ENCODE results near the gene TCF4.
A peak's percentile ranks its signal among the peaks of the same experiment; 100 is the strongest.

The TCF4 gene

GRCh38 chr18:55407774-55408535 is 180.0 kb downstream of the TCF4 start:
- DNase-seq (ENCODE audit: low spot score): no peak

- no peak for DNase-seq (ENCODE audit: low spot score)
Observed at GRCh38 chr18:55407191-55407590, 180.8 kb downstream of the TCF4 start.

- DNase-seq (ENCODE audit: low spot score): no peak
Observed at GRCh38 chr18:55406451-55406991, 181.5 kb downstream of the TCF4 start.

GRCh38 chr18:55405893-55406406 is 182.0 kb downstream of the TCF4 start:
- no peak for DNase-seq (ENCODE audit: low spot score)

- no peak for DNase-seq (ENCODE audit: low spot score)
Observed at GRCh38 chr18:55405475-55405874, 182.5 kb downstream of the TCF4 start.

GRCh38 chr18:55404832-55405465 is 183.0 kb downstream of the TCF4 start:
- no peak for DNase-seq (ENCODE audit: low spot score)

GRCh38 chr18:55404136-55404830 is 183.7 kb downstream of the TCF4 start:
- no peak for DNase-seq (ENCODE audit: low spot score)

GRCh38 chr18:55403421-55403949 is 184.5 kb downstream of the TCF4 start:
- DNase-seq (ENCODE audit: low spot score): no peak

- DNase-seq (ENCODE audit: low spot score): no peak
Observed at GRCh38 chr18:55402731-55403405, 185.1 kb downstream of the TCF4 start.

- DNase-seq (ENCODE audit: low spot score): peak; percentile 54
Observed at GRCh38 chr18:55401638-55402191, 186.3 kb downstream of the TCF4 start.

GRCh38 chr18:55400590-55401541 is 187.1 kb downstream of the TCF4 start:
- DNase-seq (ENCODE audit: low spot score): no peak

GRCh38 chr18:55400081-55400480 is 187.9 kb downstream of the TCF4 start:
- no peak for DNase-seq (ENCODE audit: low spot score)

GRCh38 chr18:55398858-55399257 is 189.1 kb downstream of the TCF4 start:
- DNase-seq (ENCODE audit: low spot score): no peak

- no peak for DNase-seq (ENCODE audit: low spot score)
Observed at GRCh38 chr18:55396979-55397378, 191.0 kb downstream of the TCF4 start.

- no peak for DNase-seq (ENCODE audit: low spot score)
Observed at GRCh38 chr18:55396267-55396905, 191.6 kb downstream of the TCF4 start.

- DNase-seq (ENCODE audit: low spot score): no peak
Observed at GRCh38 chr18:55395799-55396198, 192.2 kb downstream of the TCF4 start.

- no peak for DNase-seq (ENCODE audit: low spot score)
Observed at GRCh38 chr18:55390898-55391297, 197.1 kb downstream of the TCF4 start.

GRCh38 chr18:55387139-55387984 is 200.6 kb downstream of the TCF4 start:
- DNase-seq (ENCODE audit: low spot score): no peak

- DNase-seq (ENCODE audit: low spot score): no peak
Observed at GRCh38 chr18:55386545-55386944, 201.4 kb downstream of the TCF4 start.

Measured in ecto neural progenitor cell (in vitro differentiated cells).